Lower leg skin (tissue), 4 donors: Measurements from ENCODE around the gene EED. TPM values are rescaled to one million over a fixed set of nuclear protein-coding genes. Genes with fewer than 3 reads are reported as not detected.

Experiments used
- DNase-seq, 2 donors: peaks; one replicate each; pipeline ENCODE4 v3.0.0-alpha.2; 2019; ENCODE audit warnings: low spot score in 2 of 2
- H3K4me3 ChIP-seq: fragments of 200-600 bp; sonication (generic); 2 replicates; pipeline ENCODE4 v1.5.1; 2017; ENCODE audit warnings: mild to moderate bottlenecking, low read depth; ENCODE audit not compliant: poor library complexity, severe bottlenecking
- CTCF ChIP-seq, 3 donors: fragments of 450-650 bp; IDR thresholded peaks; one replicate each; pipeline ENCODE4 v1.5.1; 2016; ENCODE audit warnings: antibody characterized with exemption in 3 of 3, mild to moderate bottlenecking in 3 of 3, moderate library complexity in 2 of 3
- POLR2A ChIP-seq, 2 donors: fragments of 450-650 bp; IDR thresholded peaks; one replicate each; pipeline ENCODE4 v1.6.1; 2016 to 2017; ENCODE audit warnings: antibody characterized with exemption in 2 of 2, mild to moderate bottlenecking in 1 of 2, moderate library complexity in 1 of 2
- WGBS, 2 donors: methylation state at CpG; one replicate each; pipeline ENCODE4 v1.1.5; 2018; 5-methylcytosine and 5-hydroxymethylcytosine counted together
- intact Hi-C: fragments of 100-400 bp; cut with DNase I; formaldehyde crosslinking; loops from one replicate; pipeline ENCODE4 v1.15.0; 2023; ENCODE audit warnings: low total_unique reads
- total RNA-seq, 4 donors: library from RNA; depleted of rRNA; stranded (reverse); fragments of >200 nt; gene quantifications; one replicate each; pipeline ENCODE4 v1.1.0, GENCODE V29; 2016

EED gene
- total RNA-seq, 4 donors from 2014 or later = 13.7 to 18.8 (median 16.2) TPM

- intact Hi-C loops = no loop called here
- no peak overlapping the region for H3K4me3 ChIP-seq
- DNase-seq = no peak
- TF ChIP-seq CTCF (IDR thresholded peaks at IDR 0.05) (no peak), POLR2A (IDR thresholded peaks at IDR 0.05) (no peak)
- WGBS, 2 donors = 61 to 65% methylated on average over 1 of the region's 1 CpG
These were observed 14.3 kb upstream of the EED start for GRCh38 chr11:86230179-86230804.

- TF ChIP-seq CTCF (IDR thresholded peaks at IDR 0.05) (no peak), POLR2A (IDR thresholded peaks at IDR 0.05) (no peak)
- intact Hi-C loops = no loop called here
- no peak overlapping the region for H3K4me3 ChIP-seq
- DNase-seq = no peak
These were observed 13.6 kb upstream of the EED start for GRCh38 chr11:86230921-86231434.

GRCh38 chr11:86232556-86232955 is 12.0 kb upstream of the EED start:
- DNase-seq = no peak
- H3K4me3 ChIP-seq = no peak overlapping the region
- TF ChIP-seq CTCF (IDR thresholded peaks at IDR 0.05) (no peak), POLR2A (IDR thresholded peaks at IDR 0.05) (no peak)
- intact Hi-C loops = no loop called here

DNA sequence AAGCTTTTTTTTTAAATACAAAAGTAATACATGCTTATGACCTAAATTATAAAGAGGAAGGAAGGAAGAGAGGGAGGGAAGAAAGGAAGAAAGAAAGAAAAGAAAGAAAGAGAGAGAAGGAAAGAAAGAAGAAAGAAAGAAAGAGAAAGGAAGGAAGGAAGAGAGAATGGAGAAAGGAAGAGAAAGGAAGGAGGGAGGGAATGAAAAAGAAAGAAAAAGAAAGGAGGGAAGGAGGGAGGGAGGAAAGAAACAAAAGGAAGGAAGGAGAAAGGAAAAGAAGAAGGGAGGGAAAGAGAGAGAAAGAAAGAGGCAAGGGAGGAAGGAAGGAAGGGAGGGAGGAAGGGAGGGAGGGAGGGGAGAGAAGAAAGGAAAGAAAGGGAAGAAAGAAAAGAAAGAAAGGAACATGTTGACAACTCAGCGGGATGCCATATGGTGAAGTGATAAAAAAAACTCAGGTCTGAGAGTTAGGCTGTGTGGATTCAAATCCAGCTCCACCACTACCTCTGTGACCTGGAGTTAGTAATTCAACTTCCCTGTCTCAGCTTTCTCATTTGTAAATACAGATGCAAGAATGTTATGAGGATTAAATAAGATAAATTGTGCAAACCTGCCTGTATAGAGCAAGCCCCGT is 9.6 kb upstream of the EED start:
- H3K4me3 ChIP-seq = no peak overlapping the region
- intact Hi-C loops = no loop called here
- TF ChIP-seq CTCF (IDR thresholded peaks at IDR 0.05) (no peak), POLR2A (IDR thresholded peaks at IDR 0.05) (no peak)
- 59 to 62% methylated on average over 2 of the region's 2 CpGs for WGBS, 2 donors
- DNase-seq = no peak

GRCh38 chr11:86237267-86237804 is 7.2 kb upstream of the EED start:
- no peak for TF ChIP-seq POLR2A (IDR thresholded peaks at IDR 0.05)
- TF ChIP-seq CTCF (IDR thresholded peaks at IDR 0.05) = no peak
- no peak for DNase-seq
- H3K4me3 ChIP-seq = no peak overlapping the region
- whole genome bisulfite sequencing, 2 donors = 90 to 92% methylated on average over 9 of the region's 9 CpGs
- intact Hi-C loops = no loop called here
